ENCODE results near the gene GPX1. TPM values are rescaled to one million over a fixed set of nuclear protein-coding genes. Genes with fewer than 3 reads are reported as not detected.
"Not testable (repeated sequence)": the region's sequence is repeated elsewhere in the genome, so short reads cannot be mapped to it uniquely, and the experiment has no call there.

GPX1 gene
- 94.6 TPM for total RNA-seq (ENCODE audit: insufficient read depth, low replicate concordance)

- DNase-seq (ENCODE audit: low spot score) = peak; percentile 98
Measured at GRCh38 chr3:49358217-49358883, at the start of gene GPX1. Gene GPX1 (minus strand): TSS chr3:49358353. CDS start chr3:49358278, 75 bp downstream.

GRCh38 chr3:49406571-49407565 is 48.7 kb upstream of the GPX1 start:
- DNase-seq (ENCODE audit: low spot score) = no peak

GRCh38 chr3:49405570-49405969 is 47.4 kb upstream of the GPX1 start:
- DNase-seq (ENCODE audit: low spot score) = not testable (repeated sequence)

GRCh38 chr3:49403891-49404290 is 45.7 kb upstream of the GPX1 start:
- no peak for DNase-seq (ENCODE audit: low spot score)

- DNase-seq (ENCODE audit: low spot score) = no peak
Measured at GRCh38 chr3:49401766-49402165, 43.6 kb upstream of the GPX1 start.

- DNase-seq (ENCODE audit: low spot score) = no peak
Measured at GRCh38 chr3:49399461-49399860, 41.3 kb upstream of the GPX1 start.

GRCh38 chr3:49397470-49397869 is 39.3 kb upstream of the GPX1 start:
- peak; percentile 36 for DNase-seq (ENCODE audit: low spot score)

- DNase-seq (ENCODE audit: low spot score) = not testable (repeated sequence)
Measured at GRCh38 chr3:49391310-49391709, 33.2 kb upstream of the GPX1 start.

GRCh38 chr3:49389297-49389696 is 31.1 kb upstream of the GPX1 start:
- no peak for DNase-seq (ENCODE audit: low spot score)

GRCh38 chr3:49388289-49388820 is 30.2 kb upstream of the GPX1 start:
- DNase-seq (ENCODE audit: low spot score) = no peak

GRCh38 chr3:49387721-49388120 is 29.6 kb upstream of the GPX1 start:
- no peak for DNase-seq (ENCODE audit: low spot score)

- DNase-seq (ENCODE audit: low spot score) = no peak
Measured at GRCh38 chr3:49386056-49386756, 28.1 kb upstream of the GPX1 start.

- DNase-seq (ENCODE audit: low spot score) = no peak
Measured at GRCh38 chr3:49385617-49386016, 27.5 kb upstream of the GPX1 start.

GRCh38 chr3:49383387-49383786 is 25.2 kb upstream of the GPX1 start:
- DNase-seq (ENCODE audit: low spot score) = no peak

GRCh38 chr3:49378249-49378895 is 20.2 kb upstream of the GPX1 start:
- peak; percentile 16 for DNase-seq (ENCODE audit: low spot score)

GRCh38 chr3:49377483-49377882 is 19.3 kb upstream of the GPX1 start:
- DNase-seq (ENCODE audit: low spot score) = no peak

- DNase-seq (ENCODE audit: low spot score) = no peak
Measured at GRCh38 chr3:49371946-49372345, 13.8 kb upstream of the GPX1 start.

GRCh38 chr3:49370585-49371290 is 12.6 kb upstream of the GPX1 start:
- no peak for DNase-seq (ENCODE audit: low spot score)

GRCh38 chr3:49362561-49362960 is 4.4 kb upstream of the GPX1 start:
- no peak for DNase-seq (ENCODE audit: low spot score)

GRCh38 chr3:49359623-49360022 is 1.5 kb upstream of the GPX1 start:
- no peak for DNase-seq (ENCODE audit: low spot score)

GRCh38 chr3:49358884-49359225 is 702 bp upstream of the GPX1 start:
- no peak for DNase-seq (ENCODE audit: low spot score)

All from umbilical cord (tissue), 2 donors.